Measurements from ENCODE around the gene GNG3. TPM values are rescaled to one million over a fixed set of nuclear protein-coding genes. Genes with fewer than 3 reads are reported as not detected.
"Not testable (repeated sequence)": the region's sequence is repeated elsewhere in the genome, so short reads cannot be mapped to it uniquely, and the experiment has no call there.

The GNG3 gene
- total RNA-seq, 1 experiment from 2014 or later = not detected

DNA sequence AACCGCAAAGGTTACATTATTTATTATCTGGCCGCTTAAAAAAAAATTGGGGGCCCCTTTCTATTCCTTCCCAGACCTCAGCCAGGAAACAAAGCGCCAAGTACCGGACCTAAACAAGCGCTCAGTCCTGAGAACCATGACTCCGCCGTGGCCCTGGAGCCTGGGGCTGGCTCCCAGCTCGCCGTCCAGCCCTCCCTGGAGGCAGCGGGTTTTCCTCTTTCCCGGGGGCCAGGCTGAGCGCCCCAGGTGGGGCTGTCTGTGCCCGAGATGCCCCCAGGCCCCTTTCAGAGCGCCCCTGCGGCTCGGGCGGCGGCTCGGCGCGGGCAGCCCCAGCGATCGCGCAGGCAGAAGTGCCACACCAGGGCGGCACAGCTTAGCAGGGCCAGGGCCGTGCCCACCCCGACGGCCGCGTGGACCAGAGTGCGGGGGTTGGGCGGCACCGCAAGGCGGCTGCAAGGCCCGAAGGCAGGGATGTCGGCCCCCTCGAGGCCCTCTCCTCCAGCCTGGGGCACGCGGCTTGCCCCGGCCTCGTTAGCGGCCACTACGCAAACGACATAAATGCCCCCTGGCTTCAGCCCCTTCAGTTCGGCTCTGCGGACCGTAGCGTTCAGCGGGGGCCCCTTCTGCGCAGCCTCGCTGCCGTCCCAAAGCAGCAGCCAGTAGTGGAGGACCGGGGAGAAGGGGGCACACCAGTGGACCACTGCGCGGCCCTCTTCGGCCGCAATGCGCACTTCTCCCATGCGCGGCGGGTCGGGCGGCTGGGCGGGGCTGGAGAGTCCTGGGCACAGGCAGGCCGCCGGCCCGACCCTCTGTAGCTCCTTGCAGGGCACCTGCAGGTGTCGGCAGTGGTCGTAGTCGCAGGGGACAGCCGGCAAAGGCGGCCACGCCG is 19.7 kb upstream of the GNG3 start:
- DNase-seq (ENCODE audit: low read depth) = no peak

DNA sequence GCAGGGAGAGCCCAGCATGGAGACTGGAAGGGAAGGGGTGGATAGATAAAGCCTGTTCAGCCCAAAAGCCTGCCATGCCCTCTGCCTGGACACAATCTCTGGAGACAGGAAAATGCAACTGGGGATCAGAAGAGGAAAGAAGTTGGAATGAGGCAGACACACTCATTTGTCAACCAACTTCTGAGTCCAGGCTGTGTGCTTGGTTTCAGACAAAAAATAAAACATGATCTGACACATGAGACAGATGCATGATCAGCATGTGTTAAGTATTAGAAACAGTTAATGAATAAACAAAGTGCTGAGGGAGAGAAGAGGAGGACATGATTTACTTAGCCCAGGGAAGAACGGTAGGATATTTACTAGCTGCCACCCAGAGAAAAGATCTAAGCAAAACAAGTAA is 19.0 kb upstream of the GNG3 start:
- no peak for DNase-seq (ENCODE audit: low read depth)

DNA sequence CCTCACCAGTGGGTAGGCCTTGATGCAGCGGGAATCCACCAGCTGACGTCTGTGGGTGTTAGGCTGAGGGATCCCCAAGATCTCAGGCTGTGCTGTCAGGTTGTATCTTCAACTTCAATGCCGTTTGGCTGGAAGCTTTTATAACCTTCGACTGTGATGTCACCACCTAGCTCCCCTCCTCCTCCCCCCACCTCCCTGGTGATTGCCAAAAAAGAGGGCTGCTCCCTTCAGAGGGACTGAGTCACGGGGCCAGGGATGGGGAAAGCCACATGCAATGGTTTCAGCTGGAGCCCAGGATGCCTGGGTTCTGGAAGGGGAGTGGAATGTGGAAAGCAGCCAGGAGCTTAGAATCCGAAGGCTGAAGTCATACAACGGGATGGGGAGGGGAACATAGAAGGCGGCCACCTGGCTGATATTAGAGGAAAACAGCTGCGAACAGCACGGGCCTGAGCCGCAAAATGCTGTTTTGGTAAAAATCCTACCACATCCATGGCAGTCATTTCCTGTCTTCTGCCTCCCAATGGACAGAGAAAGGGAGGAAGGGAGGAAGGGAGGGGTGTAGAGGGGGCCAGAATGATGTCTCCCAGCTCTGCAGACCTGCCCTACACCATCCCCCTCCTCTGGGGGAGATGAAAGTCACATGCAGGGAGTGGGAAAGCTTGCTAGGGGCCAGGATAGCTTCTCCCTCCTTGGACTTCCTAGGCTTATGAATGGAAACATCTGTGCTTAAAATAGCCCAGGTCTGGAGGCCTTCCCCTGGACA is 17.9 kb upstream of the GNG3 start, which contains the start of gene LRRN4CL:
Gene LRRN4CL, minus strand, starts transcription at position 110 of the 763 bp plus-strand sequence. CDS start 1,022 bp downstream, outside the sequence.
- peak; percentile 90 for DNase-seq (ENCODE audit: low read depth)

DNA sequence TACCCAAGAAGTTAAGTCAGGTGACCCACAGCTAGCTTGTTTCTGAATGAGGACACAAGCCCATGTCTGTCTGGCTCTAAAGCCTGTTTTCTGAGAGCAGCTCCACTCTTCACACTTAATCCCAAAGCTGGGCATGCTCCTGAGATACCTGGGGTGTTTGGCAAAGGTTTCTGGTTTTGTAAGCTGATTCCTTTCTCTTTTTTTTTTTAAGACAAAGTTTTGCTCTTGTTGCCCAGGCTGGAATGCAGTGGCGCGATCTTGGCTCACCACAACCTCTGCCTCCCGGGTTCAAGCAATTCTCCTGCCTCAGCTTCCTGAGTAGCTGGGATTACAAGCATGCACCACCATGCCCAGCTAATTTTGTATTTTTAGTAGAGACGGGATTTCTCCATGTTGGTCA is 13.9 kb upstream of the GNG3 start:
- DNase-seq (ENCODE audit: low read depth) = not testable (repeated sequence)

DNA sequence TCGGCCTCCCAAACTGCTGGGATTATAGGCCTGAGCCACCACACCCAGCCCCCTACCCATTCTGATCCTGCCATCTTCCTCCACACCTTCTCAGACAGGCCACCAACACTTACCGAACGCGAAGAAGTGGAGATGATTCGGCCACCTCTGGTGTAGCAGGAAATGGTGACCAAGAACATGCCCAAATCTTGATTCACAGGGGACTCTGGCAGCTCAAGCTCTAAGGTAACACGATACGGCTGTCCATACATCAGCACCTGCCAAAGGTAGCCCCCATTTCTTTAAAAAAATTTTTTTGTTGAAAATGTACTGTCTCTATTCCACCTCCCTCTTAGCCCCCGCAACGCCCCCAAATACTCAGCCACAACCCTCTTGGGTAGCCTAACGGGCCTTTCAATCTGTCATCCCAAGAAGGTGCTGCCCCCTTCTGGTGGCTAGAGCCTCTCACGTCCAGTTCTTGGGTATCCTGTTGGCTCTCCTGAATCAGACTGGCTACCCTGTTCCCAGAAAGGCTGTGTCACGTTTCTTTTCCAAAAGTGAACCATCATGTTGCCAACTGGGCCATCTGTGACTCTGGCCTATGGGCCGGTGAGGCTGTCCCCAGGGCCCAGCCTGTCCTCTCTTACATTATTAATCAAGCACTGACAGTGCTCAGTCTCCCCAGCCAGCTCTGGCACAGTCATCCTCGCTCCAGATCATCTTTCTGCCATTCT is 12.9 kb upstream of the GNG3 start:
- DNase-seq (ENCODE audit: low read depth) = peak; percentile 72

DNA sequence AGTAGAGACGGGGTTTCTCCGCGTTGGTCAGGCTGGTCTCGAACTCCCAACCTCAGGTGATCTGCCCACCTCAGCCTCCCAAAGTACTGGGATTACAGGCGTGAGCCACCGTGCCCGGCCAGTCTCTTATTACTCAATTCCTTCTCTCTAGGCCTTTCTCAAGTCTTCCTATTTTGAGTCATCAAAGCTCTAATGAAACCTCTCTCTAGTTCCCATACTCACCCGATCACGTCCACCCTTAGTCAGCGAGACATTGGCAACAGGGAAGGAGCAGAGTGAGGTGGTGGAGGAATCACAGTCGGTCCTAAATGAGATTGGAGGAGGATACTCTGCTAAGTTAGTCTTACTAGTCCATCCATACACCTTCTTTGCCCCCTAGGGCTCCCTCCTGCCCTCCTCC is 5.2 kb upstream of the GNG3 start:
- DNase-seq (ENCODE audit: low read depth) = no peak

DNA sequence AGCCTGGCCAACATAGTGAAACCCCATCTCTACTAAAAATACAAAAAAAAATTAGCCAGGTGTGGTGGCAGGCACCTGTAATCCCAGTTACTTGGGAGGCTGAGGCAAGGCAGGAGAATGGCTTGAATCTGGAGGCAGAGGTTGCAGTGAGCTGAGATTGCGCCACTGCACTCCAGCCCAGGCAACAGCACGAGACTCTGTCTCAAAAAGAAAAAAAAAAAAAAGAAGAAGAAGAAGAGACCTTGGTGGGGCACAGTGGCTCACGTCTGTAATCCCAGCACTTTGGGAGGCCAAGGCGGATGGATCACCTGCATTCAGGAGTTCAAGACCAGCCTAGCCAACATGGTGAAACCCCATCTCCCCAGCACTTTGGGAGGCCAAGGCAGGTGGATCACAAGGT is 3.6 kb upstream of the GNG3 start:
- DNase-seq (ENCODE audit: low read depth) = not testable (repeated sequence)

DNA sequence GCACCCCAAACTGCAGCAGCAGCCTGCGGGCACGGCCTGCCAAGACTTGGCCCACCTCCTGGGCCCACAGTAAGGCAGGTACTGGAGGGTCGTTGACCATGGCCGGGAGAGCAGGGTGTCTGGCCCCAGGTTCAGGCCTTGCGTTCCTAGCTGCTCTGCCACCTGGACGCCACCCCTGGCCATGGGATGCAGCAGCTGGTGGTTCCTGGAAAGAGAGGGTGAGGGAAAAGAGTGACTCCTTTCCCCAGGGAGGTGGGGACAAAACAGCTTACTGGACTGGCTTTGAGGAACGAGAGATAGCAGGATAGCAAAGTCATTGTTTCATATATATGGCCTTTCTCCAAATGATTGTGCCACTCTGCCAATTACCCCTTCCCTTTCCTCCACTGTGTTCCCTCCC is 2.1 kb upstream of the GNG3 start:
- DNase-seq (ENCODE audit: low read depth) = peak; percentile 50

DNA sequence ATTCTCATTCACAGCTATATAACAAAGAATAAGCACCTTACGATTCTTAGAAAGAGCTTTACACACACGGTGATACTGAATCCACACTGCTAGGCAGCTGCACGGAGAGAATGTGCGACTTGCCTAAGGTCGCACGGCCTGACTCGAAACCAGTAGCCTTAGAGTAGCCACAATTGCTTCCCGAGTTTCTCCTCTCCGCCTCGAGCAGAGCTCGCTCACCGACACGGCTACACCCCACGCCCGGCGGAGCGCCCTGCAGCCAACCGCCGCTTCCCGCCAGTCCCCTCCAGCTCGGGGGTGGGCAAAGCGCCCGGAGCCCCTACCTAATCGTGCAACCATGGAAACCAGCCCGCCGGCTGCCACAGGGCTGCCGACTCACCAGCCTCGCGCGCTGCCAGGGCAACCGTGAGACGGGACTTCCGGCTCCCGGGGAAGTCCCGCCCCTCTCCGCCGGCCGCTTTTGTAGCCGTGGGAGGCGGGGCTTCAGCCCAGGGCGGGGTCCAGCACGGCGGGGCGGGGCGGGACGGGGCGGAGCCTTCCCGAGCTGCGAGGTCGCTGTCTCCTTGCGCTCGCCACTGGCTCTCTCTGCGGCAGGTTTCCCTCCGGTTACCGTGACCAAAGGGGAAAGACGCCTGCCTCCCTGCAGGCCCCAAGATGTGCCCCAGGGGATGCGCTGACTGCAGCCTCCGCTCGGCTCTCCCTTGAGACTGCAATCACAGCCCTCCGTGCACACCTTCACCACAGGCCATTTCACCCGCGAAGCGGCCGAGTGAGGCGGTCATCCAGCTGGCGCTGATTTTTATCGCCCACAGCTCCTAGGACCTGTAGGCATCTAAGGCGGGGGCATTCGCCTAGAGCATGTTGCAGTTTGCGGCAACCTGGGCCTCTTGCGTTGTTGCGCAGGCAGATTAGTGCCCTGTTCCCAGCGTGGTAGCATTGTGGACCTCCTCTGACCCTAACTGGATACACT is 1.3 kb upstream of the GNG3 start:
- DNase-seq (ENCODE audit: low read depth) = peak; percentile 94

DNA sequence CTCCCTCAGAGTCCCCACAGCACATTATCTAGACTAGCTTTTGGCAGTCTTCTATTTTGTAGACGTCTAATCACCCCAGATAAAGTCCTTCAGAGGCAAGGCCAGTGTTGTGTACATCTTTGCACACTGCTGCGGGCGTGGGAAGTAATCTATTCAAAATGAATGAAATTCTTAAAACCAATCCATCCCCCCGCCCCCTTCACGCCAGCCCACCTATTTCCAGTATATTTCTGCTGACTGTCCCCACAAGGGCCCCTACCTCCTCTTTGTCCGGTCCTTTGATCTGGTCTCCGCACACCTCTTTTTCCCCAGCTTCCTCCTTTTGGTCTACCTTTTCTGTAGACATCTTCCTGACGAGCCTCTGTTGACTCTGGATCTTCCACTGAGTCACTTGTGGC is 627 bp upstream of the GNG3 start:
- no peak for DNase-seq (ENCODE audit: low read depth)

DNA sequence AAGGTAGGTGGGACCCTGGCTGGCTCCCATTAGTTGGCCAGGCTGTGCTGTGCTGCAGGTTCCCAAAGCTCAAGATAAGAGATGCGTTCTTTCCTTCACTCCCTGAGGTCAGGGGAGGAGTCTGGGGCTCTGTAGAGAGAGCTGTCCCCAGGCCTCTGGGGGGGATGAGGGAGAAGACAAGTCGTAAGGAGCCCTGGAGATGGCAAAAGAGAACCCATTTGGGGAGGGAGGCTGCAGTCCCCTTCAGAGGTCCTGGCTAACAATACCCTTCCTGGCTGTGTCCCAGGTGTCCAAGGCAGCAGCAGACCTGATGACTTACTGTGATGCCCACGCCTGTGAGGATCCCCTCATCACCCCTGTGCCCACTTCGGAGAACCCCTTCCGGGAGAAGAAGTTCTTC is 916 bp downstream of the GNG3 start:
- no peak for DNase-seq (ENCODE audit: low read depth)

DNA sequence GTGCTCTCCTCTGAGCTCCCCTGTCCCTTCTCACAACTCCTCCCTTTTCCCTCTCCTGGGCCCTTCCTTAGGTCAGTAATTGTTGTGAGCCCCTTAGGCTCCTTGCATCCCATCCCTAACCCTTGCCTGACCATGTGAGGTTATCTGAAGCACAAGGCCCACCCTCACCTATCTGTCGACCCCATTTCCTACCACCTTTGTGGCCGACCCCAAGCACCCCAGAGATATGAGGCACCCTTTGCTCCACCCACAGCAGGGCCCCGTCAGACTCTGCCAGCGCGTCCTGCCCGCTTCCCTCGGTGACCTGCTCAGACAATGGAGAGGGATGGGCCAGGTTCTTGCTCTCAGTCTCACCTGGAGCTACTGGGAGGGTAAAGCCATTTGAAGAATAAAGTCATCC is 1.3 kb downstream of the GNG3 start:
- no peak for DNase-seq (ENCODE audit: low read depth)

DNA sequence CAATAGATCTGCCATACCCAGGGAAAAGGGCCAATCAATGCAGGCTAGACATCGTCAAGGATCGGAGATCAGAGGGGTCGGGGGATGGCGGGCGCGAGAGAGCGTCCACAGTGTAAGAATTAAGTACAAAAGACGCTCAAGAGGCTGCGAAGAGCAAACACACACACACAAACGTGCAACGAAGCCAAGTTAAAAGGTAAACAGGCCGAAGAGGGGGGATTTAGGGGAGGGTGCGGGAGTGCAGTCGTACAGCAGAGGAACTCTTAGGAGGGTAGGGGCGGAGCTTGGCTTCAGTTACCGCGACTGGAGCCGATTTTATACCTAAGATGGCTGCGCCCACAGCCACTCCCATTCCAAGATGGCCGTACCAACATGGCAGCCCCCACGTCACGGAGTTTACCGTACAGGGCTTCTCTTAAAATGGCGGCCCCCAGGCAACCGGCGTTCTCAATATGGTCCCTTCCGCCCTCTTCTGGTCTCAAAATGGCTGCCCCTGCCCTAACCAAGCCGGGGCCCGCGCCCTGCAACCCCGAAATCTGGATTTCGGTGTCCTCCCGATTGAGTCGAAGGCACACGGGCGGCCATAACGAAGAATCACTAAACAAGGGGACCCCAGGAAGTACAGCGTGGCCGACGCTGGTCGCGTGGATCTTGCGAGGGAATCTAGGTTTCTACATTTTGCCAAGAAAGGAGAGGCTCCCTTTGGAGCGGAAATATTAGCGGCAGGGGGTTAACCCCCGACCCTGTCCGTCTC is 1.9 kb downstream of the GNG3 start:
- DNase-seq (ENCODE audit: low read depth) = peak; percentile 98

DNA sequence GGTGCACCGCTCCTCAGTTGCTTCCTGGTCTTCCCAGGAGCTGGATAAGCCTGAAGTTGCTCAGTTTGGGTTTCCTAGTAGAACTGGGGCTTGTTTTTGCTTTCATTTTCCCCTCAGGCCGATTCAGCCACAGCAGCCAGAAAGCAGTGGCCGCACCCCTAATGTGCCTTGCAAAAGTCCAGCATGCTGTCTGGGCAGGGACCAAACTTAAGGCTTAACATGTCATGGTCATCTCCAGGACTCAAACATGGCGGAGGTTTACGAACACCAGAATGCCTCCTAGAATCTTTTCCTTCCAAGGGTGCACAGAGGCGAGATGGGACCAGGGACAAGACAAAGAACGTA is 2.5 kb downstream of the GNG3 start:
- DNase-seq (ENCODE audit: low read depth) = peak; percentile 62

DNA sequence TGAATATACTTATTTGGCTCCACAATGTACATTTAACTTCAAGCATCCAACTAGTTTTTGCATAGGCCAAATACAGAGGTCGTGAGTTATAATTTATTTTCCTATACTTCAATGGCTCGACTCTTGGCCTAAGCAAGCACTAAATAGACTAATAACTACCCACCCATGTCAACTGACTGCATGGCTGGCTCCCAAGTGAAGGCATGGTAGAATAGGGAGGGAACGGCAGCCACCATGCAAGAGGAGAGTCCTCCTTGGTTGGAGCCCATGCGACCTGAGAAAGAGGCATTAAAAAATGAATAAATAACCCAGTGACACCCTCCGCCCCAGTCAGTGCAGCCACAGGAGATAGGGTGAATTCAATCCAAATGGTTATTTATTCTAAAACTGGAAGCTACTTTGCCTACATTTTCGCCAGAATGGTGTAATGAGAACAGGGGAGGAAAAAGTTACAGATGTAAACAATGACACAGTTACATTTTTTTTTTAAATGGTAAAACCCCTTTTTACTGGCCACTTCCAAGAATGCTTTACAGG is 4.9 kb downstream of the GNG3 start:
- no peak for DNase-seq (ENCODE audit: low read depth)

DNA sequence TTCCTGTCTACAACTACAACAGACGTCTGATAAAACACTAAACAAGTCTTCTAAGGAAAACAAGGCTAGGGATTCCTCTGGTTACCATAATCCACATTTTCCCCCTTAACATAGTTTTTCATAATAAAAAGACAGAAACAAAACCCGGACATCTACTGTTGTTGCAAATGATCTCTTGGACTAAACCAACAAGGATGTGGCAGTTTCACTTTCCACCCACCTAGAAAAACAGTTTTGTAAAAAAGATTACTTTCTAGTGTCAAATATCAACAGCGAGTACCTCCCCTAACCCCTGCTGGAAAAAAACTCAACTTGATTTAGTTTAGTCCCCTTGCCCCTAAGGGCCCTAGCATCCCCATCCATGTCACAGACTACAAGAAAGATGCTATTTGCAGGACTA is 5.4 kb downstream of the GNG3 start:
- no peak for DNase-seq (ENCODE audit: low read depth)

DNA sequence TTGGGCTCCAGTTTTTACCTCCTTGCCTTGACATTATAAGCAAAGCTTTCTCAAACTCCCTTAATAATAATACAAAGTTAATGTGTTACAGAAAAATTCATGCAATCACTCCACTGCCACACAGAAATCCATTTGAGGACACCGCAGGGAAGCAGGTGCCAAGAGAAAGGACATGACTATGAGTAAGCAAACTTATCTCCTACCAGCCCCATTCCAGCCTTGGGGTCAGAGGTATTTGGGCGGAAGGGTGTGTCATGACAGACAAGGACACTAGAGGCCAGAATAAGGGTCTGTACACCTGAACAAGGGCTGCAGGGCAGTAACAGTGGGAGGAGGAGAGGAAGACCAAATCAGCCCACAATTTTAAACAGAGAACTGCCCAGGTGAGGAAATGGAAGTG is 5.9 kb downstream of the GNG3 start:
- DNase-seq (ENCODE audit: low read depth) = no peak

DNA sequence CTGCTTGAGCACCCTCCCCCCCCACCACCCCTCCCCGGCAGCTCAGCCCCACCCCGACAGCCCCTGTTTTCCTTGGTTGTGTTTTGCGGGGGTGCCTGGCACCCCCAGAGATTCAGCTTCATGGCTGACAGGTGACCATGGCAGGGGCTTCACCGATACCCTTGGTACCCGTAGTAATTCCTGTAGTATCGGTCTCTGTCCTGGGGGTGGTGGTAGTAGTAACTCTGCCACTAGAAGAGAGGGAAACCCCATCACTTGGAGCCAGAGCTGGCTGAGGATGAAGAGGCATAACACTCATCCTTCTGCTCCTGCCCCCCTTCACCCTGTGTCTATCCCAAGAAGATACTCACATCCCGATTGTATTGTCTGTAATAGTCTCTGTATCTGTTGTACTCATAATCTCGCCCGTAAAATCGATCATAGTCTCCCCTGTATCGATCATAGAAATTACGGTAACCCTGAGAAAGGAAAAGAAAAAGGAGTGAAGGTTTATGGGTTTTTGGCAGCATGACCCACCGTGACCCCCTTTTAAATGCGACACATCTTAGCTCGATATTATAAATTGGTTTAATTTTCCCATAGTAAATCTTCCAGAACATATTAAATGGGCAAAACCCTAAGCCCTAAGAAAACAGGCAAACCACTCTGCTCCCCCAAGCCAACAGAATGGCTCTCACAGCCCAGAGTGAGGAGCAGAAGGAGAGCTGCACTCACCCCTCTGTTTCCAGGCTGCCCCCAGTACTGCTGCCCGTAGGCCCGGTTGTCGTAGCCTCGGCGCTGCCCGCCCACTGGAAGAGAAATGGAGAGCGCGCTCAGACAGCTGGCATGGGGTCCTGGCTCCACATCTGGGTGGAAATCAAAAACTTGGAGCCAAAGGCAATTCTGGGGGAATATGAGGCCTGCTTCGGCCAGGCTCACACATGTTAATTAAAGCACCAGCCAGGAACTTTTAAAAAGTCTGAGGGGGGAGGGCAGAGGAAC is 8.0 kb downstream of the GNG3 start:
- DNase-seq (ENCODE audit: low read depth) = no peak

DNA sequence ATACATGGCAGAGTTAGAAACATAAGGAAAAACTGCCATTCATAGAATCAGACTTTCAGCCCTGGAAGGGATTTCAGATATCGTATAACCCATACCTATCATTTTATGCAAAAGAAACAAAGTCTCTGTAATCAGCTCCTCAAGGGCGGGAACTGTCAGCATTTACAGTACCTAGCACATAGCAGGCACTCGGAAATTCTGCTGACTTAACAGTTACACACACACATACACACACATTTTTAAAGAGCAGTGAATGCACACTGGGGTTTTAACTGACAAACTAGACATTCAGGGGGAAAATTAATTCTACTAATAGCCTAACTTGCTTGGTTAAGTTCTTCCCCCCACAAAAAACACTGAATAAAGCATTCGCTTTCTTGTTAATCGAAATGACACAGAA is 8.7 kb downstream of the GNG3 start:
- no peak for DNase-seq (ENCODE audit: low read depth)

All from M059J (cell line).